NCI-H69 (cell line): Measurements from ENCODE around the gene GGTLC1.
"Not testable (repeated sequence)": the region's sequence is repeated elsewhere in the genome, so short reads cannot be mapped to it uniquely, and the experiment has no call there.

Experiments
- DNase-seq: peaks from one replicate; lab custom pipeline; 2025; lab: John Stamatoyannopoulos, UW

GGTLC1 gene

GRCh38 chr20:23988561-23988960, at the start of gene GGTLC1:
TSS of gene GGTLC1 (minus strand) at chr20:23988779. CDS start at chr20:23986611, 2,168 bp downstream.
- no peak for DNase-seq

GRCh38 chr20:24034820-24035219, 46.2 kb upstream of the GGTLC1 start:
- no peak for DNase-seq

DNA sequence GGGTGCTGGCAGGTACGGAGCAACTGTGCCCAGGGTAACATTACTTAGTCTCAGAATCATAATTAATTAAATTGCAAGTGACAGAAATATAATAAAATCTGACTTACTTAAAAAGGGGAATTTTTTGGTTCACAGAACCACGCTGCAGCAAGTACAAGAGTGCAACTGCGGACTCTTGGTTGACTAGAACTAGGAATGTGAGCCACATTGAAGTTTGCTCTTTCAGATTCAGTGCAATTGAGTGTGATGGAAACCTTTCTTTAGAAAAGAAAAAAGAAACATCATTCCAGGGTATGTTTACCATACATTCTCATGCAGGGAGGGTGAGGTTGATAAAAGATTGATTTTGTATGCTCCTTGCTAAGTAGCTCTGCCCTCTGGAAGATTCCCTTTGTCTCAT, 45.0 kb upstream of the GGTLC1 start:
- no peak for DNase-seq

DNA sequence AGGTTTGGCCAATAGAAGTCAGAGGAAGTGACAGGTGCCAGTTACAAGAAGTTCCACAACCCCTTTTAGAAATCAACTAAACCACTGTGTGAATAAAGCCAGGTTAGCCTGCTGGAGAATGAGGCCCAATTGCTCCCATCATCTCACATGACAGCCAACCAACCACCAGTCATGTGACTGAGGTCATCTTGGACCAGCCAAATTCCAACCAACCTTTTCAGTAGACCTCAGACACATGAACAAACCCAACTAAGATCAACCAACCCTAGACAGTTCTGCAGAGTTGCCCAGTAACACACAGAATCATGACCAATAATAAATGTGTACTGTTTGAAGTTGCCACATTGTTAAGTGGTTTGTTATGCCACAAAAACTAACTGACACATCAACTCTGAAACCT, 44.6 kb upstream of the GGTLC1 start:
- no peak for DNase-seq

DNA sequence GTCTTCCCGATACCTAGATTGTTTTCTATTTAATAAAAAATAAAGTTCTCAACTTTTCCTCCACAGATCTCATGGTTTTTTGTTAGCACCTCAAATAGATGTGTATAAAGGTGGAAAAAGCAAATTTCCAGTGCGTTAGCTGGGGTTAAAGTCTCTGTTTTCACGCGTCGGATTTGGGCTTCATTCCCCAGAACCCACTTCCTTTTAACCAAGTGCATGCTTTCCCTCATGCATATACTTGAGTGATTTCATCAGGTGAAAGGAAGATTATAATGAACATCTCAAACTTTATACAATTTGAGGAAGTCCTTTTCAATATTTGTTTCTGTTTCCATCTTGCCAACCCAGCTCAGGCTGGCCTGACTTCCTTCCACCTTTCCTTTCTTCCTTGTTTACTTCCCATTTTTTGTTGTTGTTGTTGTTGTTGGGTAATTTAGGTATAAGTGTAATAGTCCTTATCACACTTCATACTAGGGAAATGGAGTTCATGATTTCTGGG, 43.9 kb upstream of the GGTLC1 start:
- no peak for DNase-seq

DNA sequence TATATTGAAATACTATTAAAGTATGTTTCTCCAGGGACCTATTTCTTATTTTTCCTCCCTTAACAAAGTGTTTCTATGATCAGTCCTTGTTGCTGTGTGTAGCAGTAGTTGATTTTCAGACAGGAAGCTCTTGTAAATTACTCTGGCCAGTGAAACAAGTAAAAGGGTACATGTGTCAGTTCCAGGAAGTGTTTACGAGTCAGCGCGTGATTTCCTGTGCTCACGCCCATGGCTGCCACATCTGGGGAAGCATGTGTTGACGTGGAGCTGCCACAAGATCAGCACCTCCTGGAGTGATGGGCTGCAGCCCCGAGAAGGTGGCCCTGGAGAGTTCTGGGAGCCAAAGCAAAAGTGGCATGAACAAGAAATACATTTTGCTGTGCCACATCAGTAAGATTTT, 38.6 kb upstream of the GGTLC1 start:
- DNase-seq, result peak; percentile 5

DNA sequence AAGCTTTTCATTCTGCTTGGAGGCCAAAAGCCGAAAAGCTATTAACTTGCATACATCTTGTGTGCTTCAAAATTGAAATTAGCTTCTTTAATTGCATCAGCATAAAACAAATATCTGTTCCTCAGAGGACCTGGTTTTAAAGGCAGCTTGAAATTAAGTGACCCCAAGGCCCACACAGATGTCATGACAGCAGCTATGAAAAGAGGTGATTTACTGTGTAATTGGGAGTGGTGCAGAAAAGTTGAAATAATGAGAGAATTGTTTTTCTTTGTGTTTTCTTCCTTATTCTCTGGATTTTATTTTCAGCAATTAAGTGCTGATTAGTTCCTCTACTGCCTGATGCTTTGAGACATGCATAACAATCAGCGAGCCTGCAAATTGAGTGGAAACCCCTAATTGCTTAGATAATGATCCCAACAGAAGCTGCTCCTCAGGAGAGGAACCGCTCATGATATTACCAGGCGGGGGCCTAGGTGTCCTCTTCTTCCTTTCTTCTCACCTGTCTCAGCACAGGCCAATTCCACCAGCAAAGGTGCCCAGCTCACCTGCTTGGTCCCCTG, 34.1 kb upstream of the GGTLC1 start:
- DNase-seq, result no peak

DNA sequence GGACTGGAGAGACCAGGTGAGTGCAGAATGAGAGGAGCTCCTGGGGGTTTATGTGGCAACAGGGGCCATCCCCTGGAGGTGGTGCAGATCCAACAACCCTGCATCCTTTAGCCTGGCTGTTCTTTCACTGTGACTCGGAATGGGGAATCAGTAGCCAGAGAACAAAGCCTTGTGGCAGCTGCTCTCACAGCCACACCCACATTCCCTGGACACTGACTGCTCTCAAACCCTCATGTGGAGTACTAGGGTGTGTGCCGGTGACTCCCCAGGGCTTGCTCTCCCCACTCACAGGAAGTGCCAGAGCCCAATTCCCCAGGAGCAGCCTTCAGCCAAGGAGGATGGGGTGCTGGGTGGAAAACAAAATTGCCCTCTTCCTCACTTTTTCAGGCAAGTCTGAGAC, 30.2 kb upstream of the GGTLC1 start:
- no peak for DNase-seq

- DNase-seq, result no peak
Measured at GRCh38 chr20:24017458-24017755, 28.8 kb upstream of the GGTLC1 start.

DNA sequence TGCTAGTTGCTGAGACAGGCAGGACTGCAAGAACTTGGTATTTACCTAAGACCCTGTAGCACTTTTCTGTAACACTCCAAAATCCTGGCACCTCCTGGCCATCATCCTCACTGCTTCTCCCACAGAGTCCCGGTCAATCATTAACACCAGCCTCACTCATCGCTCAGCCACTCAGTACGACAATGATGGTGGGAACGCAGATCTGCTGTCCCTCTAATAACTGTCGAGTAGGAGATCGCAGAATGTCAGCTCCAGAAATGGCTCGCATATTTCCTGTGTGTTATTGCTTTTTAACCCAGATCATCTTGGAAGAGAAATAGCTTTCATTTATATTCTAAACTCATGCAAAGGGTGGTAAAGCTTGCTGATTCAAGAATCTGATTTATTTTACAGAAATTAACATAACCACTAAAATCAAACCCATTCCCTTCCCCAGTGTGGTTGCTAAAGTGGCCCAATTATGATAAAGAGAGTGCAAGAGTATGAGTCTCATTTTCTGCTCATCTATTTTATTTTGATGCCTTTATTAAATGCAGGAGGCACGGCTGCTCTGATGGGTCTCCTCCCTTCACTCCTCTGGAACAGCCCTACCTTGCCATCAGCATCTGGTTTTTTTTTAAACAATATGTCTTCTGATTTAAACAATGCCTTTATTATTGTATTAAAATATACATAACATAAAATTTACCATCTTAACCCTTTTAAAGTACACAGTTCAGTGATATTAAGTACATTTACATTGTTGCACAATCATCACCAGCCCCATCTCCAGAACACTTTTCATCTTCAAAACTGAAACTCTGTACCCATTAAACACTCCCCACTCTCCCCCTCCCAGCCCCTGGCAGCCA, 28.3 kb upstream of the GGTLC1 start:
- no peak for DNase-seq

- DNase-seq, result no peak
Measured at GRCh38 chr20:24013953-24014352, 25.4 kb upstream of the GGTLC1 start.

DNA sequence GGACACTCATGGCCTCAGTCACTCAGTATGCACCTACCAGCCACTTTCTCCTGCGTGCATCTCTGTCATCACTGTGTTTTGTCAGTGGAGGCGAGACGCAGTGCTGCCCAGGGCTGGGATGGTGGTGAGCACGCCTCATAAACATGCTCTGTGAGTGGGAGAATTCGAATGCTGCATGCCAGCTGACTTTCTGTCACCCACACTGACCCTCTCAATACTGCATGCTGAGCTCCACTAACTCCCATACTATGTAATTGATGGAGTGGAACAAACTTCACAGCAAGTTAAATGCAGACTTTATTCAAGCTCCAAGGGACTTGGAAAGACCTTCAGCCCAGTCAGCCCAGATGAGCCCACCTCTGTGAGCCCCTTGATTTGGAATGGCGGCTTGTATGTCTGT, 22.7 kb upstream of the GGTLC1 start:
- DNase-seq, result no peak

- DNase-seq, result no peak
Measured at GRCh38 chr20:24007758-24008157, 19.2 kb upstream of the GGTLC1 start.

- no peak for DNase-seq
Measured at GRCh38 chr20:24007073-24007595, 18.6 kb upstream of the GGTLC1 start.

- no peak for DNase-seq
Measured at GRCh38 chr20:24006626-24007025, 18.0 kb upstream of the GGTLC1 start.

- DNase-seq, result no peak
Measured at GRCh38 chr20:24004471-24004870, 15.9 kb upstream of the GGTLC1 start.

GRCh38 chr20:24002896-24003295, 14.3 kb upstream of the GGTLC1 start:
- no peak for DNase-seq

DNA sequence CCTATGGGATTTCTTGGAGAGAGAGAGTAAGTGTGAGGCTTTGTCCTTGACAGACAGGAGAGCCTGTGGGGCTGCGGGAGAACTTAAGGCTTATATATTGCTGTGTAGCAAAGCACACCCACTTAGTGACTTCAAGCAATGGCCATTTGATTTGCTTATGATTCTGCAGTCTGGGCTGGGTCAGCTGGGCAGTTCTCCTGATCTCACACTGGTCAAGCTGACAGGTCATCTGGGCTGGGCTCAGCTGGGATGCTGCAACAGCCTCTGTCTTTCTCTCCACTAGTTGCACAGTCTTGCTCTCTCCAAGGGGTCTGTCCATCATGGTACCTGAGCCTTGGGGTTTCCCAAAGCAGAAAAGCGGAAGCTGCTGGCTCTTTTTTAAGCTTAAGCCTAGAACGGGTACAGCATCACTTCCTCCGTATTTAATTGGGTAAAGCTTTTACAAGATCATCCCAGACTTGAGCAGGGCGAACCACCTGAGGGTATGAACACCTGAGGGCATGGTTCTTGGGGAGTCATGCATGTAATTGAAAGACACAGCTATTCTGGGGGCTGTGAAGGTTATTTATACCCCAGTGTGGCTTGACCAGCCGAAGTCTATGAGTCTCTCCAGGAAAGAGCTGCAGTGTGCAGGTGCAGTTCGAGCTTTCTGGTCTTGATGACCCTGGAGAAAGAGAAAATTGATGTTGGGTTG, 13.3 kb upstream of the GGTLC1 start:
- no peak for DNase-seq

DNA sequence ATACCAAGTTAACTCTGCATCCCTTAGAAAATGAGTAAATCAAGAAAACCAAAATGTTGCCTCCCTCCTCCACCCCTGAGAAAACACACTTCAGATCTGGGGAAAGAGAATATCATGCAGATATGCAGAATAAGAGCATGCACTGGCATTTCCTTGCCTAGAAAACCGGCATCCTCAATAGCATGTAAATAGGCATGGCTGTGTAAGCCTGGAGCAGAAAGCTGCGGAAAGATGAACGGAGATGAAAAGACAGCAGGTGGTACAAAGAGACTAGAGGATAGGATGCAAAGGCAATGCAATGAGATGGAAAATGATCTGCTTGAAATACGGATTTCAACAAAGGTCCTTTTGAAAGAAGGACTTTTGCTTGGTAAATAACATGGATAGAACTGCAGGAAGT, 10.3 kb upstream of the GGTLC1 start:
- no peak for DNase-seq

- no peak for DNase-seq
Measured at GRCh38 chr20:23998392-23998791, 9.8 kb upstream of the GGTLC1 start.

DNA sequence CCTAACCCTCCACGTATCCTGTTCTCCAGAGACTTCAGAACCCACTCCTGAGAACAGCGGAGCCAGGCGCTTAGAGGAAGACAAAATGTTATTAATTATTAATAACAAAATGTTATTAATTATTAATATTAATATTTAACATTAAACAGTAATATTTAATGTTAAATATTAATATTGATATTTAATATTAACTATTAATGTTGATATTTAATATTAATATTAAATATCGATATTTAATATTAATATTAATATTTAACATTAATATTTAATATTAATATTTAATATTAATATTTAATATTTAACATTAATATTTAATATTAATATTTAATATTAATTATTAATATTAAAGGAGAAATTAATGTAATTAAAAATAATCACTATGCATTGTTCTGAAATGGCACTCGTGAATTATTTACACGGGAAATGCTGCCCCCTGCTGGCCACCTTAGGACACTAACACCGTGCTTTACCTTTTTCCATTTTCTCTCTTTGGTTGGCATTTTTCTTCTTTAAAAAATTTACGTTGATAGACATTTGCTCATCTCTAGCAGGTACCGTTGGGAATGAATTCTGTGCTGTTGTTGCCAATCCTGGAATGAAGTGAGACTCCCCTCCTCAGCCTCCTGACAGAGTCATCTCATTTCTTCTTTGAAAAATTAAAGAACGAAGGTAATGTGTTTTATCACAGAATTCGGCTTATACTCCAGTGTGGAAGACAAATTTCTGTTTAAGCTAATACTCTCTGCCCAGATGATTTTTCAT, 7.5 kb upstream of the GGTLC1 start:
- DNase-seq, result peak; percentile 63

GRCh38 chr20:23995291-23995690, 6.7 kb upstream of the GGTLC1 start:
- not testable (repeated sequence) for DNase-seq
